ENCODE measurements around the gene IQCH.

DNA sequence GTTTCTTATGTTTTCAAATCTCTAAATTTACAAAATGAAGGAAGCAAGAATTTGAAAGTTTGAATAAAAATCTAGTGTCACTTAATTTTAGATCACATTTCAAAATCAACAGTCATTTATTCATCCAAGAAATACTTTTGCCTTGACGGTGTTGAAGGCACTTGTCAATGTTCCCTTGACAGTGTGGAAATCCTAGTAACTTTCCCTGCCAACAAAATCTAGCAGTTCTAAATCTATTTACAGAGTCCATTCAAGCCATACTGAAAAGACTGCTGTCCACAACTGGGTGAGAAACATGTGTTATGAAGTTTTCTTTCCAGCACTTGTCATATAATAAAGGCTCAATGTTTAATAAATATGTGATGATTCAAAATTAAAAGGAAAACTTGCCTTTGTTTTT is 279.3 kb downstream of the IQCH start:
- TF ChIP-seq, protein P1, sequence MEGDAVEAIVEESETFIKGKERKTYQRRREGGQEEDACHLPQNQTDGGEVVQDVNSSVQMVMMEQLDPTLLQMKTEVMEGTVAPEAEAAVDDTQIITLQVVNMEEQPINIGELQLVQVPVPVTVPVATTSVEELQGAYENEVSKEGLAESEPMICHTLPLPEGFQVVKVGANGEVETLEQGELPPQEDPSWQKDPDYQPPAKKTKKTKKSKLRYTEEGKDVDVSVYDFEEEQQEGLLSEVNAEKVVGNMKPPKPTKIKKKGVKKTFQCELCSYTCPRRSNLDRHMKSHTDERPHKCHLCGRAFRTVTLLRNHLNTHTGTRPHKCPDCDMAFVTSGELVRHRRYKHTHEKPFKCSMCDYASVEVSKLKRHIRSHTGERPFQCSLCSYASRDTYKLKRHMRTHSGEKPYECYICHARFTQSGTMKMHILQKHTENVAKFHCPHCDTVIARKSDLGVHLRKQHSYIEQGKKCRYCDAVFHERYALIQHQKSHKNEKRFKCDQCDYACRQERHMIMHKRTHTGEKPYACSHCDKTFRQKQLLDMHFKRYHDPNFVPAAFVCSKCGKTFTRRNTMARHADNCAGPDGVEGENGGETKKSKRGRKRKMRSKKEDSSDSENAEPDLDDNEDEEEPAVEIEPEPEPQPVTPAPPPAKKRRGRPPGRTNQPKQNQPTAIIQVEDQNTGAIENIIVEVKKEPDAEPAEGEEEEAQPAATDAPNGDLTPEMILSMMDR (IDR thresholded peaks at IDR 0.05 in 8 of 11, conservative IDR thresholded peaks at IDR 0.05 in 3 of 11) = no peak
- TF ChIP-seq POLR2A (IDR thresholded peaks at IDR 0.05) = no peak
